Smooth muscle cell (in vitro differentiated cells): ENCODE data around the gene RXRG. TPM values are rescaled to one million over a fixed set of nuclear protein-coding genes. Genes with fewer than 3 reads are reported as not detected.

Source experiments
- DNase-seq: peaks from one replicate; lab custom pipeline; 2025; ENCODE audit not compliant: unreplicated experiment; lab: John Stamatoyannopoulos, UW
- H2AFZ ChIP-seq: fragments of 200-600 bp; sonication (generic); 2 replicates; pipeline ENCODE4 v1.6.0; 2016; ENCODE audit warnings: antibody characterized with exemption, low read depth, mild to moderate bottlenecking
- H3F3A ChIP-seq: fragments of 200-600 bp; sonication (generic); 2 replicates; pipeline ENCODE4 v1.6.0; 2017; ENCODE audit warnings: antibody characterized with exemption, low read depth
- H3K27ac ChIP-seq: fragments of 200-600 bp; sonication (generic); 2 replicates; pipeline ENCODE4 v1.5.1; 2016; ENCODE audit warnings: low read depth, mild to moderate bottlenecking
- H3K27me3 ChIP-seq: fragments of 200-600 bp; sonication (generic); 2 replicates; pipeline ENCODE4 v1.6.1; 2016; ENCODE audit warnings: low read depth, mild to moderate bottlenecking
- H3K36me3 ChIP-seq: fragments of 200-600 bp; sonication (generic); 2 replicates; pipeline ENCODE4 v1.5.1; 2016; ENCODE audit warnings: low read depth
- H3K4me1 ChIP-seq: fragments of 200-600 bp; sonication (generic); 2 replicates; pipeline ENCODE4 v1.5.1; 2016; ENCODE audit warnings: low read depth
- H3K4me2 ChIP-seq: fragments of 200-600 bp; sonication (generic); 2 replicates; pipeline ENCODE4 v1.6.0; 2016; ENCODE audit warnings: mild to moderate bottlenecking
- H3K4me3 ChIP-seq: fragments of 200-600 bp; sonication (generic); 2 replicates; pipeline ENCODE4 v1.5.1; 2016; ENCODE audit warnings: mild to moderate bottlenecking
- H3K79me2 ChIP-seq: fragments of 200-600 bp; sonication (generic); 2 replicates; pipeline ENCODE4 v1.6.0; 2016; ENCODE audit warnings: low read depth, mild to moderate bottlenecking
- H3K9ac ChIP-seq: fragments of 200-600 bp; sonication (generic); 2 replicates; pipeline ENCODE4 v1.6.0; 2016; ENCODE audit warnings: low read depth
- H3K9me3 ChIP-seq: fragments of 200-600 bp; sonication (generic); replicated peaks from 2 replicates; pipeline ENCODE4 v1.5.1; 2016; ENCODE audit warnings: low read depth
- H4K20me1 ChIP-seq: fragments of 200-600 bp; sonication (generic); 2 replicates; pipeline ENCODE4 v1.6.0; 2016; ENCODE audit warnings: low read depth
- WGBS: methylation state at CpG from one replicate; pipeline ENCODE4 v1.1.7; 2016; ENCODE audit warnings: low lambda C conversion rate; 5-methylcytosine and 5-hydroxymethylcytosine counted together
- polyA plus RNA-seq: library from polyadenylated mRNA; unstranded; fragments of >200 nt; fragmentation: Nextera tagmentation; extraction: Ambion mirVana; gene quantifications from 2 replicates; pipeline ENCODE4 v1.2.1, GENCODE V29; 2016
- total RNA-seq: library from RNA; depleted of rRNA; stranded (reverse); fragments of >200 nt; gene quantifications from 2 replicates; pipeline ENCODE4 v1.2.3, GENCODE V29; 2014
- TF ChIP-seq, protein P1 (sequence below): fragments of 200-600 bp; sonication (generic); IDR thresholded peaks from 2 replicates; pipeline ENCODE4 v1.5.1; 2017; ENCODE audit warnings: borderline replicate concordance, mild to moderate bottlenecking, antibody characterized with exemption; ENCODE audit not compliant: insufficient read depth, poor library complexity, severe bottlenecking

Gene RXRG
- total and polyA plus RNA-seq, 2 experiments from 2014 or later, result 0.13 TPM; not detected in 1

DNA sequence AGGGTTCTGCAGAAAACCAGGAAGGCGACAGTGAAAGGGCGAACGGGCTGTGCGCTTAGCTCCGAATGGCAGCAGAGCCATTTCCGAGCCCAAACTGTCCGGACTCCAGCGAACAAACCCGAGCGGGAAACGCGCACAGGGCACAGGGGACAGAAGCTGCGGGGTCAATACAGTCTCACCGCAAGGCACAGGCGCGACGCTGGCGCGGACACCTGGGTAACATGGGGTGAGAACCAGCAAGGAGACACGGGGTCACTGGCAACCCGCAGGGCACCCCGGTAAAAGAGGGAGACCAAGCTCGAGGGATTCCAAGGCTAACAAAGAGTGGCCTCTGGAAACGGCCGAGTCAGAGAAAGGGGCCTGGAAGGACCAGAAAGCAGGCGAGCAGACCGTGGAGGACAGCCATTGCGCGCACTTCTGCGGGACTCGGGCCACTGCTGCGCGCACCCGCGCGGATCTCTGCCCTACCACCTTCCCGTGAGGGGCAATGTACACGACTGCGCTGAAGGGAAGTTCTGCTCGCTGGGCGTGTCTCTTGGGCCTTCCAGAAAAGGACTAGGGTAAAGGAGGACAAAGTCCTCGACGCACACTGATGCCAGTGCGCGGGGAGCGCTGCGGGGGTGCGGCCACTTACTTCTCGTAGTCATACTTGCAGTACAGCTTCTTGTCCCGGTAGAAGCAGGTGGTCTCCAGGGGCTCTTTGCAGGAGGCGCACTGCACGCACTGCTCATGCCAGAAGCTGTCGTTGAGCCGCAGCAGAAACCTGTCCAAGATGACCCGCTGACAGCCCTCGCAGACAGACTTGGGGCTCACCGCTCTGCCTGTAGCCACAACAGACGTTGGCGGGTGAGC is 92.3 kb downstream of the RXRG start:
- no peak overlapping the region for H3K4me3 ChIP-seq
- 3% methylated on average over 58 of the region's 59 CpGs for WGBS
- no peaks in the 10 kb centered on the region for H3F3A ChIP-seq
- no peaks in the 10 kb centered on the region for H3K9me3 ChIP-seq
- DNase-seq, result no peak
- H3K36me3 ChIP-seq, result no peaks in the 10 kb centered on the region
- H3K27ac ChIP-seq, result no peak overlapping the region
- H4K20me1 ChIP-seq, result no peaks in the 10 kb centered on the region
- H3K79me2 ChIP-seq, result no peaks in the 10 kb centered on the region
- H3K9ac ChIP-seq, result no peak overlapping the region
- H3K27me3 ChIP-seq, result peaks cover 100% of the 10 kb centered on the region
- no peak overlapping the region for H2AFZ ChIP-seq
- TF ChIP-seq, protein P1, sequence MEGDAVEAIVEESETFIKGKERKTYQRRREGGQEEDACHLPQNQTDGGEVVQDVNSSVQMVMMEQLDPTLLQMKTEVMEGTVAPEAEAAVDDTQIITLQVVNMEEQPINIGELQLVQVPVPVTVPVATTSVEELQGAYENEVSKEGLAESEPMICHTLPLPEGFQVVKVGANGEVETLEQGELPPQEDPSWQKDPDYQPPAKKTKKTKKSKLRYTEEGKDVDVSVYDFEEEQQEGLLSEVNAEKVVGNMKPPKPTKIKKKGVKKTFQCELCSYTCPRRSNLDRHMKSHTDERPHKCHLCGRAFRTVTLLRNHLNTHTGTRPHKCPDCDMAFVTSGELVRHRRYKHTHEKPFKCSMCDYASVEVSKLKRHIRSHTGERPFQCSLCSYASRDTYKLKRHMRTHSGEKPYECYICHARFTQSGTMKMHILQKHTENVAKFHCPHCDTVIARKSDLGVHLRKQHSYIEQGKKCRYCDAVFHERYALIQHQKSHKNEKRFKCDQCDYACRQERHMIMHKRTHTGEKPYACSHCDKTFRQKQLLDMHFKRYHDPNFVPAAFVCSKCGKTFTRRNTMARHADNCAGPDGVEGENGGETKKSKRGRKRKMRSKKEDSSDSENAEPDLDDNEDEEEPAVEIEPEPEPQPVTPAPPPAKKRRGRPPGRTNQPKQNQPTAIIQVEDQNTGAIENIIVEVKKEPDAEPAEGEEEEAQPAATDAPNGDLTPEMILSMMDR, result no peak
- H3K4me2 ChIP-seq, result peak overlapping the region; percentile 28
- H3K4me1 ChIP-seq, result peaks cover 79% of the 10 kb centered on the region

DNA sequence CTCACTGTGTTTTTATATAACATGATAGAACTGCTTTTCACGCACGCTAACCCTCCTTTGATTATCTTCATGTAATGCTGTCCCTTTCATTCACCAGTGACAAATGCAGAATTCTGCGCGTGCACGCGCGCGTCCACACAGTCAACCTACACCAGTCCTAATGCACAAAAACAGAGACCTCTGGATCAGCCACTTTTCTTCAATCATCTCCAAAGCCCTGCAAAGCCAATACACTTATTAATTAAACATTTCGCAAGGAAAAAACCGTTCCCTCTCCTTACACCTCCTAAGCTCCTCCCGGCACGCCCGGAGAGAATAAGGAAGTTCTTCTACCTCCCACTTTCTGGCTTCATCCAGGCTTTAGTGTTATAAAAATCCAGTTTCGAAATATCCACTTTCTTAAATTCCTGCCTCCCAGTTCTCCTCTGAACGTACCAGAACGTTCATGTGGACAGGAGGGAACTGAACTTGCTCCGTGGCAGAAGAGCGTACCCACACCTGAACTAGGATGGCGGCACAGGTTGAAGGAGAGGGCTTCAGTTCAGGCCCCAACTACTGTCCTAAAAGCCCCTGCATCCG is 93.0 kb downstream of the RXRG start:
- Histone ChIP-seq H3K79me2 (no peaks in the 10 kb centered on the region), H4K20me1 (no peaks in the 10 kb centered on the region), H3K27me3 (peaks cover 100% of the 10 kb centered on the region)

More for the DNA sequence above, 93.0 kb downstream of the RXRG start:
- no peak overlapping the region for H3K4me2 ChIP-seq
- no peak overlapping the region for H3K27ac ChIP-seq
- H2AFZ ChIP-seq, result no peak overlapping the region
- peaks cover 86% of the 10 kb centered on the region for H3K4me1 ChIP-seq
- TF ChIP-seq, protein P1, result no peak
- H3F3A ChIP-seq, result no peaks in the 10 kb centered on the region
- no peaks in the 10 kb centered on the region for H3K36me3 ChIP-seq
- H3K9ac ChIP-seq, result no peak overlapping the region
- no peak for DNase-seq
- no peaks in the 10 kb centered on the region for H3K9me3 ChIP-seq
- H3K4me3 ChIP-seq, result no peak overlapping the region
- WGBS, result 10% methylated on average over 20 of the region's 20 CpGs

Other genes starting within 250 kb of the RXRG start
- gene LMX1A, start 88.4 kb downstream of the RXRG start, total RNA-seq, result not detected in 2 replicates
- not detected in 2 replicates for gene LMX1A, start 88.4 kb downstream of the RXRG start, polyA plus RNA-seq
- gene LRRC52, start 98.9 kb upstream of the RXRG start, total RNA-seq, result not detected in 2 replicates
- gene LRRC52, start 98.9 kb upstream of the RXRG start, polyA plus RNA-seq, result not detected in 2 replicates
- 155 and 203 TPM in 2 replicates for gene MGST3, start 186.1 kb upstream of the RXRG start, total RNA-seq
- 258 and 265 TPM in 2 replicates for gene MGST3, start 186.1 kb upstream of the RXRG start, polyA plus RNA-seq